ENCODE measurements around the gene HOXD8. TPM values are rescaled to one million over a fixed set of nuclear protein-coding genes. Genes with fewer than 3 reads are reported as not detected.

The HOXD8 gene
- total RNA-seq, 1 donor: 0.45 TPM

DNA sequence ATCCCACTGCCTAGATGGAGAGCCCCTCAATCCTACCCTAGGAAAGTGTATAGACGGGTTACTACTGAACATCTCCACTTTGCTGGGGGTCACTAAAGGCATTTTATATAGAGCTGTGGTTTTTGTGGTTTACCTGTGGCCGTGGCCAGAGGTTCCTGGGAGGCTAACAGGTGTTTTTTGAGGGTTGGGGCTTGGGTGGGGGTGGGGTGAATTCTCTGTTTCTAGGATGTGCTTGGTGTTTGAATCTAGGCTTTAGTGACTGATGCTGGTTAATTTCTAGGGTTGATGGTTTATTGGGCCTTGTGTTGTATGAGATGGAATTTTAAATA lies 7.7 kb downstream of the HOXD8 start:
- no peak for DNase-seq (ENCODE audit: low read depth)
- H3K4me3 ChIP-seq (ENCODE audit: low read depth, low read length): no peak overlapping the region
- TF ChIP-seq, protein P1, sequence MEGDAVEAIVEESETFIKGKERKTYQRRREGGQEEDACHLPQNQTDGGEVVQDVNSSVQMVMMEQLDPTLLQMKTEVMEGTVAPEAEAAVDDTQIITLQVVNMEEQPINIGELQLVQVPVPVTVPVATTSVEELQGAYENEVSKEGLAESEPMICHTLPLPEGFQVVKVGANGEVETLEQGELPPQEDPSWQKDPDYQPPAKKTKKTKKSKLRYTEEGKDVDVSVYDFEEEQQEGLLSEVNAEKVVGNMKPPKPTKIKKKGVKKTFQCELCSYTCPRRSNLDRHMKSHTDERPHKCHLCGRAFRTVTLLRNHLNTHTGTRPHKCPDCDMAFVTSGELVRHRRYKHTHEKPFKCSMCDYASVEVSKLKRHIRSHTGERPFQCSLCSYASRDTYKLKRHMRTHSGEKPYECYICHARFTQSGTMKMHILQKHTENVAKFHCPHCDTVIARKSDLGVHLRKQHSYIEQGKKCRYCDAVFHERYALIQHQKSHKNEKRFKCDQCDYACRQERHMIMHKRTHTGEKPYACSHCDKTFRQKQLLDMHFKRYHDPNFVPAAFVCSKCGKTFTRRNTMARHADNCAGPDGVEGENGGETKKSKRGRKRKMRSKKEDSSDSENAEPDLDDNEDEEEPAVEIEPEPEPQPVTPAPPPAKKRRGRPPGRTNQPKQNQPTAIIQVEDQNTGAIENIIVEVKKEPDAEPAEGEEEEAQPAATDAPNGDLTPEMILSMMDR (IDR thresholded peaks at IDR 0.05; ENCODE audit: insufficient read depth, low read length): no peak

DNA sequence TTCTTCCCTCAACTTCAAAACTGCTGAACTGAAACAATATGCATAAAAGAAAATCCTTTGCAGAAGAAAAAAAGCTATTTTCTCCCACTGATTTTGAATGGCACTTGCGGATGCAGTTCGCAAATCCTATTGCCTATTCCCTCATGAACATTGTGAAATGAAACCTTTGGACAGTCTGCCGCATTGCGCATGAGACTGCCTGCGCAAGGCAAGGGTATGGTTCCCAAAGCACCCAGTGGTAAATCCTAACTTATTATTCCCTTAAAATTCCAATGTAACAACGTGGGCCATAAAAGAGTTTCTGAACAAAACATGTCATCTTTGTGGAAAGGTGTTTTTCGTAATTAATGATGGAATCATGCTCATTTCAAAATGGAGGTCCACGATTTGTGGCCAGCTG lies 8.4 kb downstream of the HOXD8 start:
- H3K4me3 ChIP-seq (ENCODE audit: low read depth, low read length): no peak overlapping the region
- DNase-seq (ENCODE audit: low read depth): no peak
- TF ChIP-seq, protein P1 (IDR thresholded peaks at IDR 0.05; ENCODE audit: insufficient read depth, low read length): no peak

DNA sequence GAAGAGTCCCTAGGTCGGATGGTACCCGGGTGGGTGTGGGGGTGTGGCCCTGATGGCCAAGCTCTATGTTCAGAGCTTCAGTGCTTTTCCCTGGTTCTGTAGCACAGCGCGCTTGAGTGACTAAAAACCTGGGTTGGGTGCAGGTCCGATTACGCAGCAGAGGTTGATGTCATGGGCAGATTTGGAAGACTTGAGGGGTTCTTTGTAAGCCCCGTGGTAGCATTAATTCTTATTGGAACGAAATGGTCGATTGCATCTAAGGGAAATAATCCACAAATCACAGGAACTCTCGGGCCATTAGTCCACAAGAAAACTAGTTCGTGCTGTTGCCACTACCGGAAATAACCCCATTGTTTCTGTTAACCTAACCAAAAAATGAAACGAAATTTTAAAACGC lies 9.0 kb downstream of the HOXD8 start:
- no peak overlapping the region for H3K4me3 ChIP-seq (ENCODE audit: low read depth, low read length)
- no peak for DNase-seq (ENCODE audit: low read depth)
- TF ChIP-seq, protein P1 (IDR thresholded peaks at IDR 0.05; ENCODE audit: insufficient read depth, low read length): no peak

DNA sequence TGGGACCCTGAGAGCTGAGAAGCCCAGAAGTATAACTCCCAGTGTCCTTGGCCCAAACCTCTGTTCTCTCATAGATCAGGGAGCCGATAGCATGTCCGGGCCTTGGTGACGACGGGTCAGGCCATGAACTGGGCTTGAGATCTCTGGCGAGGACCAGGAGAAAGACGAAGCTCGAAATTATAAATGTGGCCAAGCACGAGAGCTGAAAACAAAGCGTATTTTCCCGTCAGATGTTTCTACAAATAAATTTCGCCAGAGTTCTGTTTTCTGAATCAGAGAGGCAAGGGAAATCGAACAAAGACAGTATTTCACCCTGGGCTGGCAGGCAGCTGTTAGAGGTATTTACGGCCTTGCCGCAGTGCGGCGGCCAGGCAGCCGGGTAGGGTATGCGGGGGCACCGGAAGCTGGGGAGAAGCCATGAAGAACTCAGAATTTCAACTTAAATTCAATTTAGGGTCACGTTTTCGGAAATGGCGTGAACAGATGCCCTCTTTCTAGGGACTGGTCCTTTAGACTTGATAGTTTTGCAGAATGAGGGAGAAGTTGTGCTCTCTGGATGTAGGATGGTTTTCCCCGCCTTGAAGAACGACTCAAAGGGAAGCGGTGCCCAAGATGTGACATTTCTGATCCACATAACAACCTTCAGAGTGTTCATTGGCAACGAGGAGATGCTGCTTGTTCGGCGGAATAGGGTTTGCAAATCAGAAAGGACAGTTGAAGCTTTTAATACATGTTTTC lies 9.6 kb downstream of the HOXD8 start:
- DNase-seq (ENCODE audit: low read depth): no peak
- TF ChIP-seq, protein P1 (IDR thresholded peaks at IDR 0.05; ENCODE audit: insufficient read depth, low read length): no peak
- no peak overlapping the region for H3K4me3 ChIP-seq (ENCODE audit: low read depth, low read length)

DNA sequence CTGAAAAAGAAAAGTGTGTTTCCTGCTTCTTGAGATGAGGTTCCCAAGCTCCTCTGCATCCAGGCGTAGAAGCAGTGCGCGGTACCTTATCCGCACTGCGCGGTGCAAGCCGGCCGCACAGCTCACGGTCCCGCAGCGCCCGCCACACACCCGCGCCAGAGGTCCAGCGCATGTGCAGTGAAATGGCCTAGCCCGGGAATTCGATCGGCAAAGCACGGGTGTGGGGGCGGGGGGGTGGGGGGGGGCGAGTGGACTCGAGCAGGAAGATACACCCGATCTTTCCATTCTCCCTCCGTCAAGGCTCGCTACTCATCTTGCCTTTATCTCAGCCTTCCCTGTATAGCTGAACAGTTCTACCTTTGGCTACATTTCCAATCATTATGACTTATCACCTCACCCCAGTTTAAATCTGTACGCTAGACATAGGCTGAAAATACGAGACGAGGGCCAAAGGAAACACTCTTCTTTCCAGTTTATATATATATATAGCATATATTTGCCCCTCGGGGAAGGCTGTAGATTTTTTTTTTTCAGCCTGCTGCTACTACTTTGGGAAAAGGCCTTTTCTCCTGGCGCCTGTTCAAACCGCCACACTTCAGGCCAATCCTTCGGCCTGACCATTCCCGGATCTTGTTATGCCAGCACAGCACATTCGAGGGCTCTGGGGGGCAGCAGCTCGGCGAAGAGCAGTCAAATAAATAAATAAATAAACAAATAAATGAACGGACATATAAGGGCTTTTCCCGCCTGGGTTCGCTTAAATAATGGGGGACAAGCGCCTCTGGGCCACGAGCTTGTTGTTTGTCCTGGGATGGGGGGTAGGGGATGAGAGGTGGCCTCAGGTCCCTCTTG lies 10.4 kb downstream of the HOXD8 start:
- TF ChIP-seq, protein P1 (IDR thresholded peaks at IDR 0.05; ENCODE audit: insufficient read depth, low read length): no peak
- peak overlapping the region; percentile 33 for H3K4me3 ChIP-seq (ENCODE audit: low read depth, low read length)
- no peak for DNase-seq (ENCODE audit: low read depth)

DNA sequence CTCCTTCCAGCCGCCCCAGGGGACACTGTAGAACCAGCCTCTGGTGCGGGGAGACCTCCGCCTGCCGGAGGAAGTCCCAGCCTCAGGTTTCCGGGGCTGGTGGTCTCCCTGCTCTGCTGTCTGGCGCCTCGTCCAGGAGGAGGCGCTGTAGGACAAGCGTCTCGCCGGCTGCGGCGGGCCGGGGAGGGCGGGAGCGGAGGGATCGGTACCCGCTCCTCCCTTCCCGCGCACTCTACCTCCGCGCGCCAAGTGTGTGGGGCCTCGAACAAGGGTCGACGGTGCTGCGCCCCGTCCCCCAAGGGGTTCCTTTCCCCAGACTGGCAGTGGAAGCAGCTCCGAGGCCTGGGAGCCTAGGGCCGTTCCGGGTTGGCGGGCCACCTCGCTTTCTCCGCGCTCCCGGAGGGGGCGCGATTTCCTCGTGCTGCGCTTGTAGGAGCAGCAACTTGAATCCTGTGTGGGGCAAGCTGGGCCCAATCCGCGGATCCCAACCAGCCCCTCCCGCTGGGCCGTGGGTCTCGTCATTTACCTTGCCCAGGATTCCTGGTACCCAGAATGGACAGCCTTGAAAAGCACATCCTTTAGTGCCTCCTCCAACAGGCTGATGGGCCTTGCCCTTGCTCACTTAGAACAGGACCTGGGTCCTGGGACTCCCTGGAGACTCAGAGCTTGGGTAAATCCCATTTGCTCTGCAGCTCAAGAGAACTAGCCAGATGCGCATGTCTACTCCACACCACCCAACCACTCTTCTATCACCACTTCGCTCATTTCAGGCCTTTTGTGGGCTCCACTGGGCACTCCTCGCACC lies 11.2 kb downstream of the HOXD8 start:
- TF ChIP-seq, protein P1 (IDR thresholded peaks at IDR 0.05; ENCODE audit: insufficient read depth, low read length): peak; percentile 81
- H3K4me3 ChIP-seq (ENCODE audit: low read depth, low read length): peak overlapping the region; percentile 67
- DNase-seq (ENCODE audit: low read depth): peak; percentile 47

All from fibroblast of the aortic adventitia (primary cell).